SK-N-SH (cell line): ENCODE results near the gene ADGRF4.

ENCODE experiments used
- CTCF ChIP-seq: fragments of 200-600 bp; sonication (generic); IDR thresholded peaks from 2 replicates; pipeline ENCODE4 v1.6.1; 2017; ENCODE audit warnings: antibody characterized with exemption, mild to moderate bottlenecking, moderate library complexity
- MAX ChIP-seq: IDR thresholded peaks from 2 replicates; pipeline ENCODE4 v1.4.0; 2012; ENCODE audit warnings: low read depth
- RAD21 ChIP-seq: IDR thresholded peaks from 2 replicates; pipeline ENCODE4 v1.6.1; 2012; ENCODE audit warnings: mild to moderate bottlenecking, low read length
- REST ChIP-seq: IDR thresholded peaks from 2 replicates; pipeline ENCODE4 v1.6.1; 2012; ENCODE audit warnings: mild to moderate bottlenecking, low read depth, low read length, moderate library complexity
- RFX5 ChIP-seq: IDR thresholded peaks from 2 replicates; pipeline ENCODE4 v1.6.1; 2012; ENCODE audit warnings: mild to moderate bottlenecking, improper control_type of control experiment, low read length
- SIN3A ChIP-seq: IDR thresholded peaks from 2 replicates; pipeline ENCODE4 v1.6.1; 2012; ENCODE audit warnings: low read depth, mild to moderate bottlenecking, low read length, moderate library complexity, borderline replicate concordance
- USF1 ChIP-seq: IDR thresholded peaks from 2 replicates; pipeline ENCODE4 v1.4.0; 2012; ENCODE audit warnings: low read depth, borderline replicate concordance

GRCh38 chr6:47714802-47715201 is 16.4 kb downstream of the ADGRF4 start:
- TF ChIP-seq CTCF, result no peak
- TF ChIP-seq RFX5, result no peak
- TF ChIP-seq MAX, result no peak
- TF ChIP-seq SIN3A, result no peak
- no peak for TF ChIP-seq USF1
- no peak for TF ChIP-seq REST
- TF ChIP-seq RAD21, result no peak
